COLO829 (cell line): ENCODE results near the gene PACRG.

Experiments used
- DNase-seq: peaks from one replicate; pipeline ENCODE4 v3.0.0; 2012; ENCODE audit warnings: low spot score

PACRG gene

GRCh38 chr6:163200694-163201093 lies 472.9 kb downstream of the PACRG start:
- DNase-seq: no peak

- no peak for DNase-seq
Observed at GRCh38 chr6:163201855-163202254, 474.1 kb downstream of the PACRG start.

- DNase-seq: no peak
Observed at GRCh38 chr6:163206196-163206595, 478.4 kb downstream of the PACRG start.

- no peak for DNase-seq
Observed at GRCh38 chr6:163207431-163208383, 479.9 kb downstream of the PACRG start.

GRCh38 chr6:163209005-163209404 lies 481.2 kb downstream of the PACRG start:
- no peak for DNase-seq

GRCh38 chr6:163212123-163212522 lies 484.3 kb downstream of the PACRG start:
- no peak for DNase-seq

- no peak for DNase-seq
Observed at GRCh38 chr6:163214259-163214658, 486.5 kb downstream of the PACRG start.

GRCh38 chr6:163218361-163218894 lies 490.7 kb downstream of the PACRG start:
- no peak for DNase-seq

GRCh38 chr6:163226181-163226835 lies 498.5 kb downstream of the PACRG start:
- no peak for DNase-seq

GRCh38 chr6:163226836-163227485 lies 499.2 kb downstream of the PACRG start:
- DNase-seq: no peak

- no peak for DNase-seq
Observed at GRCh38 chr6:163228041-163228440, 500.3 kb downstream of the PACRG start.

GRCh38 chr6:163229050-163229449 lies 501.3 kb downstream of the PACRG start:
- DNase-seq: no peak

GRCh38 chr6:163230901-163231300 lies 503.1 kb downstream of the PACRG start:
- no peak for DNase-seq

GRCh38 chr6:163231356-163232014 lies 503.7 kb downstream of the PACRG start:
- DNase-seq: no peak

GRCh38 chr6:163232015-163232523 lies 504.3 kb downstream of the PACRG start:
- DNase-seq: no peak

GRCh38 chr6:163232649-163233048 lies 504.9 kb downstream of the PACRG start:
- DNase-seq: no peak

- DNase-seq: no peak
Observed at GRCh38 chr6:163237110-163237509, 509.3 kb downstream of the PACRG start.

GRCh38 chr6:163239572-163240340 lies 512.0 kb downstream of the PACRG start:
- DNase-seq: no peak

GRCh38 chr6:163240556-163240955 lies 512.8 kb downstream of the PACRG start:
- DNase-seq: no peak

- DNase-seq: no peak
Observed at GRCh38 chr6:163241683-163242082, 513.9 kb downstream of the PACRG start.

- DNase-seq: no peak
Observed at GRCh38 chr6:163243083-163243482, 515.3 kb downstream of the PACRG start.
